ENCODE results near the gene CDKN3.

GRCh38 chr14:54423991-54424390, 27.2 kb downstream of the CDKN3 start:
- no peak for TF ChIP-seq POLR2AphosphoS5 (IDR thresholded peaks at IDR 0.05)
- no peak for TF ChIP-seq CTCF (IDR thresholded peaks at IDR 0.05)
